Endodermal cell (in vitro differentiated cells): ENCODE results near the gene TDRD10. TPM values are rescaled to one million over a fixed set of nuclear protein-coding genes. Genes with fewer than 3 reads are reported as not detected.

Experiments
- DNase-seq: peaks from one replicate; pipeline ENCODE4 v3.0.0-alpha.2; 2017
- H3K27ac ChIP-seq: 2 replicates; pipeline ENCODE4 v1.5.1; 2013; ENCODE audit warnings: mild to moderate bottlenecking, low read depth, low read length, moderate library complexity
- H3K27me3 ChIP-seq: 2 replicates; pipeline ENCODE4 v1.6.1; 2013; ENCODE audit warnings: mild to moderate bottlenecking, low read length, moderate library complexity; ENCODE audit not compliant: insufficient read depth, control insufficient read depth, poor library complexity, severe bottlenecking
- H3K36me3 ChIP-seq: 2 replicates; pipeline ENCODE4 v1.7.0; 2013; ENCODE audit warnings: mild to moderate bottlenecking, low read length, moderate library complexity; ENCODE audit not compliant: control insufficient read depth, insufficient read depth
- H3K4me1 ChIP-seq: one replicate; pipeline ENCODE4 v1.7.0; 2013; ENCODE audit warnings: low read length; ENCODE audit not compliant: control insufficient read depth, insufficient read depth
- H3K4me3 ChIP-seq: 2 replicates; pipeline ENCODE4 v1.5.1; 2013; ENCODE audit warnings: mild to moderate bottlenecking, low read length, moderate library complexity
- H3K9ac ChIP-seq: 2 replicates; pipeline ENCODE4 v1.6.1; 2013; ENCODE audit warnings: mild to moderate bottlenecking, low read length, moderate library complexity; ENCODE audit not compliant: poor library complexity, severe bottlenecking; ENCODE audit errors: extremely low read depth
- H3K9me3 ChIP-seq: 2 replicates; pipeline ENCODE4 v1.6.1; 2013; ENCODE audit warnings: mild to moderate bottlenecking, low read length, moderate library complexity; ENCODE audit not compliant: control insufficient read depth
- H3K27ac Mint-ChIP-seq: 2 replicates; pipeline ENCODE4 v1.8.0; 2020; ENCODE audit warnings: mixed read lengths
- H3K27me3 Mint-ChIP-seq: 2 replicates; pipeline ENCODE4 v1.8.0; 2021; ENCODE audit warnings: mild to moderate bottlenecking, mixed read lengths; ENCODE audit not compliant: insufficient read depth
- H3K36me3 Mint-ChIP-seq: 2 replicates; pipeline ENCODE4 v1.8.0; 2020; ENCODE audit warnings: low read depth, mixed read lengths
- H3K4me1 Mint-ChIP-seq: 2 replicates; pipeline ENCODE4 v1.8.0; 2020; ENCODE audit warnings: mixed read lengths
- H3K4me3 Mint-ChIP-seq: 2 replicates; pipeline ENCODE4 v1.8.0; 2020; ENCODE audit warnings: mild to moderate bottlenecking, moderate library complexity, mixed read lengths
- H3K9me3 Mint-ChIP-seq: 2 replicates; pipeline ENCODE4 v1.8.0; 2020; ENCODE audit warnings: mild to moderate bottlenecking, mixed read lengths
- CTCF ChIP-seq: fragments of 200-600 bp; sonication (generic); conservative IDR thresholded peaks from 2 replicates; pipeline ENCODE4 v1.5.0; 2021; ENCODE audit warnings: antibody characterized with exemption, mild to moderate bottlenecking
- WGBS, 2 experiments: methylation state at CpG; one replicate each; pipeline versions ENCODE4 v1.1.5 to v1.1.7; 2013; ENCODE audit warnings: missing lambda C conversion rate in 2 of 2, mixed read lengths in 1 of 2; ENCODE audit not compliant: insufficient coverage in 1 of 2, insufficient read length in 1 of 2; 5-methylcytosine and 5-hydroxymethylcytosine counted together
- total RNA-seq, 2 donors: library from RNA; stranded (reverse); fragmentation: NEBNext Ultra II Directional in 1 of 2; extraction: Animal tissue kit (Norgen Biotek cat#: 25700) in 1 of 2; gene quantifications; 2 replicates in 1 of 2; 3 replicates in 1 of 2; pipeline ENCODE4 v1.2.1, GENCODE V29; 2021

TDRD10 gene
- total RNA-seq, 2 donors from 2014 or later, result not detected

- Mint-ChIP-seq H3K27me3 (peaks cover 9% of the 10 kb centered on the region), H3K27ac (no peak overlapping the region), H3K9me3 (no peaks in the 10 kb centered on the region), H3K4me3 (no peak overlapping the region), H3K36me3 (no peaks in the 10 kb centered on the region), H3K4me1 (no peaks in the 10 kb centered on the region)
- H3K9me3 ChIP-seq, result no peaks in the 10 kb centered on the region
- DNase-seq, result no peak
- H3K27ac ChIP-seq, result no peak overlapping the region
- no peak for TF ChIP-seq CTCF
- no peak overlapping the region for H3K4me3 ChIP-seq
- no peaks in the 10 kb centered on the region for H3K27me3 ChIP-seq
- H3K36me3 ChIP-seq, result no peaks in the 10 kb centered on the region
- no peaks in the 10 kb centered on the region for H3K4me1 ChIP-seq
- H3K9ac ChIP-seq, result no peak overlapping the region
- WGBS, 2 experiments, result 94 to 97% methylated on average over 11 of the region's 11 CpGs
Observed at GRCh38 chr1:154517661-154518060, 15.6 kb downstream of the TDRD10 start.

GRCh38 chr1:154519591-154519991, 17.6 kb downstream of the TDRD10 start:
- TF ChIP-seq CTCF, result no peak
- Histone ChIP-seq H3K4me1 (no peaks in the 10 kb centered on the region), H3K27me3 (no peaks in the 10 kb centered on the region), H3K4me3 (no peak overlapping the region), H3K9ac (no peak overlapping the region), H3K27ac (no peak overlapping the region), H3K9me3 (no peaks in the 10 kb centered on the region), H3K36me3 (no peaks in the 10 kb centered on the region)
- 91 to 94% methylated on average over 9 of the region's 9 CpGs for WGBS, 2 experiments
- no peaks in the 10 kb centered on the region for H3K36me3 Mint-ChIP-seq
- H3K27ac Mint-ChIP-seq, result no peak overlapping the region
- DNase-seq, result no peak
- H3K9me3 Mint-ChIP-seq, result no peaks in the 10 kb centered on the region
- peaks cover 7% of the 10 kb centered on the region for H3K27me3 Mint-ChIP-seq
- H3K4me1 Mint-ChIP-seq, result no peaks in the 10 kb centered on the region
- no peak overlapping the region for H3K4me3 Mint-ChIP-seq

- Histone ChIP-seq H3K9me3 (no peaks in the 10 kb centered on the region), H3K27me3 (no peaks in the 10 kb centered on the region), H3K27ac (no peak overlapping the region), H3K4me1 (no peaks in the 10 kb centered on the region), H3K36me3 (no peaks in the 10 kb centered on the region), H3K4me3 (no peak overlapping the region), H3K9ac (no peak overlapping the region)
- no peak for TF ChIP-seq CTCF
- 80 to 92% methylated on average over 1 to 3 of the region's 3 CpGs for WGBS, 2 experiments
- H3K27ac Mint-ChIP-seq, result no peak overlapping the region
- H3K27me3 Mint-ChIP-seq, result peaks cover 7% of the 10 kb centered on the region
- no peaks in the 10 kb centered on the region for H3K9me3 Mint-ChIP-seq
- no peak overlapping the region for H3K4me3 Mint-ChIP-seq
- no peaks in the 10 kb centered on the region for H3K4me1 Mint-ChIP-seq
- no peaks in the 10 kb centered on the region for H3K36me3 Mint-ChIP-seq
- no peak for DNase-seq
Observed at GRCh38 chr1:154520333-154520732, 18.3 kb downstream of the TDRD10 start.
